ENCODE results near the gene MAU2. TPM values are rescaled to one million over a fixed set of nuclear protein-coding genes. Genes with fewer than 3 reads are reported as not detected.
A peak's percentile ranks its signal among the peaks of the same experiment; 100 is the strongest.

MAU2 gene
- total RNA-seq, 4 donors from 2014 or later = 45.1 to 71.1 (median 68.7) TPM

- intact Hi-C loops (cut with DNase I) = no loop called here
- TF ChIP-seq POLR2A (IDR thresholded peaks at IDR 0.05) = no peak
- TF ChIP-seq, protein P1, sequence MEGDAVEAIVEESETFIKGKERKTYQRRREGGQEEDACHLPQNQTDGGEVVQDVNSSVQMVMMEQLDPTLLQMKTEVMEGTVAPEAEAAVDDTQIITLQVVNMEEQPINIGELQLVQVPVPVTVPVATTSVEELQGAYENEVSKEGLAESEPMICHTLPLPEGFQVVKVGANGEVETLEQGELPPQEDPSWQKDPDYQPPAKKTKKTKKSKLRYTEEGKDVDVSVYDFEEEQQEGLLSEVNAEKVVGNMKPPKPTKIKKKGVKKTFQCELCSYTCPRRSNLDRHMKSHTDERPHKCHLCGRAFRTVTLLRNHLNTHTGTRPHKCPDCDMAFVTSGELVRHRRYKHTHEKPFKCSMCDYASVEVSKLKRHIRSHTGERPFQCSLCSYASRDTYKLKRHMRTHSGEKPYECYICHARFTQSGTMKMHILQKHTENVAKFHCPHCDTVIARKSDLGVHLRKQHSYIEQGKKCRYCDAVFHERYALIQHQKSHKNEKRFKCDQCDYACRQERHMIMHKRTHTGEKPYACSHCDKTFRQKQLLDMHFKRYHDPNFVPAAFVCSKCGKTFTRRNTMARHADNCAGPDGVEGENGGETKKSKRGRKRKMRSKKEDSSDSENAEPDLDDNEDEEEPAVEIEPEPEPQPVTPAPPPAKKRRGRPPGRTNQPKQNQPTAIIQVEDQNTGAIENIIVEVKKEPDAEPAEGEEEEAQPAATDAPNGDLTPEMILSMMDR (IDR thresholded peaks at IDR 0.05) = no peak
- H3K36me3 ChIP-seq = no peaks in the 10 kb centered on the region
- H3K4me1 ChIP-seq = peaks cover 36 to 55% of the 10 kb centered on the region in 2 donors
- peak; percentile 40 to 45 for DNase-seq
- H3K9me3 ChIP-seq = no peaks in the 10 kb centered on the region
- H3K4me3 ChIP-seq (replicated peaks in 1 of 3) = peak overlapping the region; percentile 27 to 93 (median 93)
- WGBS, 2 donors = 0 to 2% methylated on average over 12 to 21 of the region's 87 CpGs
- H3K27ac ChIP-seq = peak overlapping the region; percentile 68 to 81 (median 69)
- H3K27me3 ChIP-seq = no peaks in the 10 kb centered on the region
Measured at GRCh38 chr19:19405971-19406877, 85.6 kb downstream of the MAU2 start.

GRCh38 chr19:19406878-19407632, 86.4 kb downstream of the MAU2 start:
- Histone ChIP-seq H3K9me3 (no peaks in the 10 kb centered on the region), H3K27ac (peak overlapping the region in 2 of 3 donors; percentile 69 to 81), H3K4me3 (replicated peaks in 1 of 3) (peak overlapping the region; percentile 27 to 93 (median 93)), H3K36me3 (no peaks in the 10 kb centered on the region), H3K4me1 (peaks cover 36 to 59% of the 10 kb centered on the region in 2 donors), H3K27me3 (no peaks in the 10 kb centered on the region)
- DNase-seq = peak in 1 of 2 donors; percentile 37
- no peak for TF ChIP-seq POLR2A (IDR thresholded peaks at IDR 0.05)
- TF ChIP-seq, protein P1 (IDR thresholded peaks at IDR 0.05) = peak in 3 of 6 experiments; percentile 16 to 28 (median 22)
- WGBS, 2 donors = 31 to 42% methylated on average over 12 of the region's 12 CpGs
- intact Hi-C loops (cut with DNase I) = no loop called here

GRCh38 chr19:19407633-19407930, 87.0 kb downstream of the MAU2 start:
- H3K27me3 ChIP-seq = no peaks in the 10 kb centered on the region
- no peaks in the 10 kb centered on the region for H3K36me3 ChIP-seq
- TF ChIP-seq POLR2A (IDR thresholded peaks at IDR 0.05) = no peak
- TF ChIP-seq, protein P1 (IDR thresholded peaks at IDR 0.05) = no peak
- DNase-seq = no peak
- no peak overlapping the region for H3K27ac ChIP-seq
- WGBS, 2 donors = 86 to 88% methylated on average over 4 of the region's 4 CpGs
- peaks cover 36 to 59% of the 10 kb centered on the region in 2 donors for H3K4me1 ChIP-seq
- H3K4me3 ChIP-seq (replicated peaks in 1 of 3) = peak overlapping the region in 1 of 3 donors; percentile 93
- intact Hi-C loops (cut with DNase I) = no loop called here
- no peaks in the 10 kb centered on the region for H3K9me3 ChIP-seq

Other genes with a start within 250 kb of the MAU2 start
- gene TMEM161A, start 182.4 kb upstream of the MAU2 start, total RNA-seq = 10 to 100 TPM; 29.6 to 37.8 (median 33.1) TPM
- 1 to 10 TPM in 1 of 4 donors, under 1 TPM in 1, not detected in 2; 0.67 to 1.5 TPM for gene MEF2B, start 150.6 kb upstream of the MAU2 start, total RNA-seq
- 10 to 100 TPM; 15.4 to 38.7 (median 18.2) TPM for gene BORCS8, start 128.7 kb upstream of the MAU2 start, total RNA-seq
- 10 to 100 TPM; 32.5 to 87.8 (median 57.0) TPM for gene RFXANK, start 128.6 kb upstream of the MAU2 start, total RNA-seq
- 10 to 100 TPM in 1 of 4 donors, 1 to 10 TPM in 3; 6.6 to 16.8 (median 7.6) TPM for gene NR2C2AP, start 117.4 kb upstream of the MAU2 start, total RNA-seq
- under 1 TPM in 1 of 4 donors, not detected in 3; 0.44 TPM for gene NCAN, start 108.9 kb upstream of the MAU2 start, total RNA-seq
- not detected for gene TM6SF2, start 47.5 kb upstream of the MAU2 start, total RNA-seq
- 10 to 100 TPM; 20.0 to 45.1 (median 37.4) TPM for gene SUGP1, start 320 bp upstream of the MAU2 start, total RNA-seq
- gene GATAD2A, start 84.8 kb downstream of the MAU2 start, total RNA-seq = 10 to 100 TPM; 33.2 to 82.4 (median 51.8) TPM
- gene TSSK6, start 194.7 kb downstream of the MAU2 start, total RNA-seq = 1 to 10 TPM; 1.8 to 7.7 (median 3.8) TPM
- 100 to 1,000 TPM in 1 of 4 donors, 10 to 100 TPM in 3; 32.8 to 265 (median 63.6) TPM for gene NDUFA13, start 195.4 kb downstream of the MAU2 start, total RNA-seq
- gene YJEFN3, start 208.1 kb downstream of the MAU2 start, total RNA-seq = 1 to 10 TPM in 3 of 4 donors, not detected in 1; 1.9 to 7.2 (median 2.6) TPM
- gene CILP2, start 217.4 kb downstream of the MAU2 start, total RNA-seq = 1 to 10 TPM in 3 of 4 donors, under 1 TPM in 1; 0.63 to 4.2 (median 2.4) TPM